Posterior vena cava (tissue), 2 donors: Measurements from ENCODE around the gene LDB2. TPM values are rescaled to one million over a fixed set of nuclear protein-coding genes. Genes with fewer than 3 reads are reported as not detected.

Experiments
- DNase-seq: peaks from one replicate; pipeline ENCODE4 v3.0.0-alpha.2; 2020; ENCODE audit warnings: low spot score
- intact Hi-C, 2 donors: fragments of 100-400 bp; cut with DNase I; formaldehyde crosslinking; loops; one replicate each; pipeline versions ENCODE4 v1.14.1 to v1.14.2; 2022 to 2023
- total RNA-seq, 2 donors: library from RNA; stranded (reverse); fragmentation: NEBNext Ultra II Directional; extraction: Animal tissue kit (Norgen Biotek cat#: 25700); gene quantifications; one replicate each; pipeline ENCODE4 v1.2.1, GENCODE V29; 2021
- donor health status: DM: yes; HTN: yes; CAD: no.
- donor health status: DM: yes; HTN: yes; CAD: no.

Gene LDB2
- total RNA-seq, 2 donors from 2014 or later = 50.5 to 52.3 TPM

- intact Hi-C loops = no loop called here
- DNase-seq = no peak
Observed at GRCh38 chr4:16498978-16499377, 399.5 kb downstream of the LDB2 start.

DNA sequence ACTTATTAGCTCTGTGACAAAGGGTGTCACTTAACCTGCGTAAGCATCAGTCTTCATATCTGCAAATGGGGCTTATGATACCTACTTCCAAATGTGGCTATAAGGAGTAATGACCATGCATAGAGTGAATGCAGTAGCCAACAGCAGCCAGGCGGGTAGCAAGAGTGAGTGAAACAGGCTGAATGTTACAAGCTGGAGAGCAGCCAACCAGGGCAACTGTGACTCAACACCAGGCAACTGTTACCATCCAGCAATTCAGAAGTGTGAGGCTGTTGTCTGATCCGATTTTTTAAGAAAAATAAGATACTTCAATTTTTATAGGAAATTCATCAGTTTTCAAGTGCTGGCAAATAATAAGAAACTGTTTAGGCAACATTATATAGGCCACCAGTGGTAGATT is 401.9 kb downstream of the LDB2 start:
- no peak for DNase-seq
- intact Hi-C loops = no loop called here

- intact Hi-C loops = no loop called here
- no peak for DNase-seq
Observed at GRCh38 chr4:16492872-16493271, 405.6 kb downstream of the LDB2 start.

DNA sequence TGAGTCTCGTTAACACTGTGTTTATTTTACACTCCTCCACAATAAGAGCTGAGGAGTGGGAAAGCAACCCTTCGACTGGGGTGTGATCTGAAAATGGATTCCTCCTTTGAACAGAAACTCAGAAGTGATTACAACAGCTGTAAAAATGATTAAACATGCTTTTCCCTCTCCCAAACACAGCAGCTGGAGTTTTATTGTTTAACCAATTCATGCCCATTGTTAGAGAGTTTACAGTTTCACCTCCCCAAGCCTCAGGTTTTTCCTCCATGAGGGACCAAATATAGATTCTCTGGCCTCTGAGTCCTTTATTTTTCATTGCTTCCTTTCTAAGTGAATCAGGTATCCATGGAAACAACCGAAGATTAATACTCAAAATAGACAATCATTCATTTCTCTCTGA is 409.2 kb downstream of the LDB2 start:
- intact Hi-C loops = no loop called here
- no peak for DNase-seq

DNA sequence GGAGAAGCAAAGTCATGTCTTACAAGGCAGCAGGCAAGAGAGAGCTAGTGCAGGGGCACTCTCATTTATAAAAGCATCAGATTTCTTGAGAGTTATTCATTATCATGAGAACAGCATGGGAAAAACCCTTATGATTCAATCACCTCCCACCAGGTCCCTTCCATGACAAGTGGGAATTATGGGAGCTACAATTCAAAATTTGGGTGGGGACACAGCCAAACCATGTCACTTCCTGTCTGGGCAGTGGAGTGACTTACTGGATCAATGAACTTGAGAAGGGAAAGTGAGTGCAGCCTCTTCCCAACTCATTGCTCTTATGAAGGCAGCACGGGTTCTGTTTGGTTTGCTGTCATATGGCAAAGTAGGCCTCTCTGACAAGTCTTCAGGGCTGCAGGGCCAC is 410.4 kb downstream of the LDB2 start:
- DNase-seq = no peak
- intact Hi-C loops = no loop called here

DNA sequence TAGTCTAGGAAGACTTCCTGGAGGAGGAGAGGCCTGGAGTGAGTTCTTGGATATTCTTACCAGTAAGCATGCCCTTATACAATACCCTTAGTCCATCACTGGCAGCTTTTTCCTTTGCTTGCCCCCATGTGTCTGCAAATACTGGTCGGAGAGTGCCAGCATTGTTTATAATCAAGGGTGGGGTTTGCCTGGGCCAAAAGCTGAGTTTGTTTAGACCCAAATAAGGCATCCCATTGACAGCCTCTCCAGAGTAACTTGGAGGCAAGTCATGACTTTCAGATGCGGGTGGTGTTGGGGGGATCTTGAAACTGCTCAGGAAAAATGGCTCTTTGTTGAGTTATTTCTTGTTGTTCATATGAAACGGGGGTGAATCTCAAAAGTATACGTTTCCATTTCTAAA is 413.7 kb downstream of the LDB2 start:
- intact Hi-C loops = no loop called here

DNA sequence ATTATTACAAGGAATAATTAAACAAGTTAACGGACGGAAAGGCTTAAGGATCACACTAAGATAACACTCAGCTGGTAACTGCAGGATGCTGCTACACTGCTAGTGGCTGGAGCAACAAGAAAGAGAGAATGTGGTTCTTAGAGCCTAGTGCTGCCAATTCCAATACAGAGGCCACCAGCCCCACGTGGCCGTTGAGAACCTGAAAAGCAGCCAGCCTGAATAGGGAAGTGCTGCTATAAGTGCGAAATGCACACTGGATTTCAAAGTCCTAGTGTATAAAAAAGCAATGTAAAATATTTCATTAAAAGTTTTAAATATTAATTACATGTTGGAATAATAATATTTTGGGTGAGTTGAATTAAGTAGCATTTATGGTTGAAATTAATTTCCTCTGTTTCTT is 414.9 kb downstream of the LDB2 start:
- no peak for DNase-seq

More for the DNA sequence above, 413.7 kb downstream of the LDB2 start:
- DNase-seq = no peak

DNA sequence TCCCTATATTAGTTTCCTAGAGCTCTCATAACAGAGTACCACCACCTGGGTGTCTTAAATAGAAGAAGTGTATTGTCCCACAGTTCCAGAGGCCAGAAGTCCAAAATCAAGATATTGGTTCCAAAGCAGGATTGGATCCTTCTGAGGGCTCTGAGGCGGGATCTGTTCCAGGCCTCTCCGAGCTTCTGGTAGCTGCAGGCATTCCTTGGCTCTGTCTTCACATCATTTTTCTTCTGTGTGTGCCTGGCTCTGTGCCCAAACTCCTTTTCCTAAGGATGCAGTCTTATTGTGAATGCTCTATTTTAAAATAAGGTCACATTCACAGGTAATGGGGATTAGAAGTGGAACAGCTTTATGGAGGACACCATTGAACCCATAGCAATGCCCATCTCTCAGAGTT is 418.4 kb downstream of the LDB2 start:
- DNase-seq = no peak
- intact Hi-C loops = no loop called here

More for the DNA sequence above, 414.9 kb downstream of the LDB2 start:
- intact Hi-C loops = no loop called here

- intact Hi-C loops = no loop called here
- no peak for DNase-seq
Observed at GRCh38 chr4:16472537-16472936, 425.9 kb downstream of the LDB2 start.

- intact Hi-C loops = no loop called here
- no peak for DNase-seq
Observed at GRCh38 chr4:16467061-16467460, 431.4 kb downstream of the LDB2 start.

- DNase-seq = no peak
- intact Hi-C loops = no loop called here
Observed at GRCh38 chr4:16466581-16466980, 431.9 kb downstream of the LDB2 start.

DNA sequence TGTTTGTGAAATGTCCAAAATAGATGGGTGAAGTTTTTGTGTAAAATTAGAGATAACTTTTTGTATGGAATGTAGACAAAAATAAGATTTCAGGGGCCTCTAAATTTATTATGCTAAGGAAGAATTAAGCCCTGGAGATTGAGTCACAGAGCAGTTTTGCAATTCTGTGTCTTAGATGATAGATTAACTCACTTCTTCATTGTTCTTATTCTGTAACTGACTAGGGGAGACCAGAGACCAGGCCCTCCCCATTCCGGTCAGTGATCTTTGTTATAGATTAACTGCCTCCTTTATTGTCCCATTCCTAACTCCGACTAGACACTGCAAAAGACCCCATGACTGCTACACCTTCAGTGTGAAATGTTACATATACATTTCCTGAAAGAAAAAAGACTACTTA is 433.8 kb downstream of the LDB2 start:
- intact Hi-C loops = no loop called here

GRCh38 chr4:16462656-16463055 is 435.8 kb downstream of the LDB2 start:
- no peak for DNase-seq
- intact Hi-C loops = no loop called here

More for the DNA sequence above, 433.8 kb downstream of the LDB2 start:
- DNase-seq = no peak

DNA sequence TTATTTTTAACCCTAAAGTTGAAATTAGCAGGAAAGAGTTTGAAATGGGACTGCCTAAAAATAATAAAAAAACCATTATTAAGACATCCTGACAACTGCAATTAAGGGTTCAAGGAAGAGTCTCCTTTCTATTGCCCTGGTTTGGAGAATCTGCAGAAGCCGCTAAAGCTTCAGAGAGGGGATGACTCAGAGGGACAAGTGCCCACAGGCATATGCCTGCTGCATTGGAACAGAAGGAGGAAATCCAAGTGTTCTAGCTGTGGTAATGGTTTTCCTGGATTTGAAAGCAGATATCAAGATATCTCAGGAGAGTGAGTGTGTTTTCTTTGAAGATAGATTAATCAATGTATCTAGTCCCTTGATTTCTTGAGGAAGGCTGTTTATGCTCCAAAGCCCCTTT is 437.1 kb downstream of the LDB2 start:
- intact Hi-C loops = no loop called here
- no peak for DNase-seq

GRCh38 chr4:16457944-16458343 is 440.5 kb downstream of the LDB2 start:
- no peak for DNase-seq
- intact Hi-C loops = no loop called here
